ENCODE results near the gene MICAL3. TPM values are rescaled to one million over a fixed set of nuclear protein-coding genes. Genes with fewer than 3 reads are reported as not detected.

Gene MICAL3
- polyA plus RNA-seq, 2 of the 4 experiments (the other 2 are of a cell fraction) = 20.5 to 30.1 TPM

GRCh38 chr22:17795661-17796548 is 228.5 kb downstream of the MICAL3 start:
- ATAC-seq = no peak
- Histone ChIP-seq H3K27ac (no peak overlapping the region), H3K4me2 (no peak overlapping the region), H3K9me3 (no peaks in the 10 kb centered on the region), H3K4me1 (no peaks in the 10 kb centered on the region), H3K4me3 (no peak overlapping the region)
- FAIRE-seq = no peak
- TF ChIP-seq, protein P1, sequence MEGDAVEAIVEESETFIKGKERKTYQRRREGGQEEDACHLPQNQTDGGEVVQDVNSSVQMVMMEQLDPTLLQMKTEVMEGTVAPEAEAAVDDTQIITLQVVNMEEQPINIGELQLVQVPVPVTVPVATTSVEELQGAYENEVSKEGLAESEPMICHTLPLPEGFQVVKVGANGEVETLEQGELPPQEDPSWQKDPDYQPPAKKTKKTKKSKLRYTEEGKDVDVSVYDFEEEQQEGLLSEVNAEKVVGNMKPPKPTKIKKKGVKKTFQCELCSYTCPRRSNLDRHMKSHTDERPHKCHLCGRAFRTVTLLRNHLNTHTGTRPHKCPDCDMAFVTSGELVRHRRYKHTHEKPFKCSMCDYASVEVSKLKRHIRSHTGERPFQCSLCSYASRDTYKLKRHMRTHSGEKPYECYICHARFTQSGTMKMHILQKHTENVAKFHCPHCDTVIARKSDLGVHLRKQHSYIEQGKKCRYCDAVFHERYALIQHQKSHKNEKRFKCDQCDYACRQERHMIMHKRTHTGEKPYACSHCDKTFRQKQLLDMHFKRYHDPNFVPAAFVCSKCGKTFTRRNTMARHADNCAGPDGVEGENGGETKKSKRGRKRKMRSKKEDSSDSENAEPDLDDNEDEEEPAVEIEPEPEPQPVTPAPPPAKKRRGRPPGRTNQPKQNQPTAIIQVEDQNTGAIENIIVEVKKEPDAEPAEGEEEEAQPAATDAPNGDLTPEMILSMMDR (IDR thresholded peaks at IDR 0.05) = no peak
- no peak for DNase-seq (ENCODE audit: low read depth in 1 of 2, low spot score in 1 of 2)
- WGBS (ENCODE audit: missing lambda C conversion rate) = 94% methylated on average over 24 of the region's 32 CpGs
- CTCF ChIA-PET = interaction anchor here (1.0 to 1.6 kb wide), 3 partner anchors 9 to 59 kb away, joined by 3 to 5 read pairs (median 4); no protein-coding TSS in a partner anchor
- POLR2A ChIA-PET = no interaction called here

- H3K27ac ChIP-seq = no peak overlapping the region
- ATAC-seq (no peak), FAIRE-seq (no peak), DNase-seq (ENCODE audit: low read depth in 1 of 2, low spot score in 1 of 2) (no peak)
- CTCF ChIA-PET = interaction anchor here (1.0 to 1.6 kb wide), 2 partner anchors 10 to 277 kb away, joined by 3 to 5 read pairs; no protein-coding TSS in a partner anchor
- POLR2A ChIA-PET = no interaction called here
- TF ChIP-seq RCOR1 (IDR thresholded peaks at IDR 0.05; ENCODE audit: low read depth, low read length) = no peak
- no peak for TF ChIP-seq RFX5 (IDR thresholded peaks at IDR 0.05)
- TF ChIP-seq REST (IDR thresholded peaks at IDR 0.05) = no peak
- TF ChIP-seq TFCP2L1 (CRISPR knock-in tag; IDR thresholded peaks at IDR 0.05) = no peak
- TF ChIP-seq ESRRA (IDR thresholded peaks at IDR 0.05; ENCODE audit: borderline replicate concordance, low read length) = no peak
- no peak for TF ChIP-seq FOSB (CRISPR knock-in tag; IDR thresholded peaks at IDR 0.05)
- no peak for TF ChIP-seq NR3C1 (IDR thresholded peaks at IDR 0.05)
- no peak for TF ChIP-seq RNF2 (IDR thresholded peaks at IDR 0.05; ENCODE audit: borderline replicate concordance, low read depth)
- TF ChIP-seq, protein P2, sequence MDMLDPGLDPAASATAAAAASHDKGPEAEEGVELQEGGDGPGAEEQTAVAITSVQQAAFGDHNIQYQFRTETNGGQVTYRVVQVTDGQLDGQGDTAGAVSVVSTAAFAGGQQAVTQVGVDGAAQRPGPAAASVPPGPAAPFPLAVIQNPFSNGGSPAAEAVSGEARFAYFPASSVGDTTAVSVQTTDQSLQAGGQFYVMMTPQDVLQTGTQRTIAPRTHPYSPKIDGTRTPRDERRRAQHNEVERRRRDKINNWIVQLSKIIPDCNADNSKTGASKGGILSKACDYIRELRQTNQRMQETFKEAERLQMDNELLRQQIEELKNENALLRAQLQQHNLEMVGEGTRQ (IDR thresholded peaks at IDR 0.05) = no peak
- TF ChIP-seq KDM5A (IDR thresholded peaks at IDR 0.05) = no peak
- no peak for TF ChIP-seq KDM1A (IDR thresholded peaks at IDR 0.05; ENCODE audit: low read depth)
- TF ChIP-seq HMGXB4 (CRISPR knock-in tag; IDR thresholded peaks at IDR 0.05; ENCODE audit: borderline replicate concordance) = no peak
- TF ChIP-seq CBX8 (IDR thresholded peaks at IDR 0.05) = no peak
- H3K4me3 ChIP-seq = no peak overlapping the region
- H3K4me1 ChIP-seq = no peaks in the 10 kb centered on the region
- 89% methylated on average over 23 of the region's 25 CpGs for WGBS (ENCODE audit: missing lambda C conversion rate)
- H3K4me2 ChIP-seq = no peak overlapping the region
- H3K9me3 ChIP-seq = no peaks in the 10 kb centered on the region
Measured at GRCh38 chr22:17794726-17795542, 229.4 kb downstream of the MICAL3 start.
